ENCODE measurements around the gene WDR48.

WDR48 gene

DNA sequence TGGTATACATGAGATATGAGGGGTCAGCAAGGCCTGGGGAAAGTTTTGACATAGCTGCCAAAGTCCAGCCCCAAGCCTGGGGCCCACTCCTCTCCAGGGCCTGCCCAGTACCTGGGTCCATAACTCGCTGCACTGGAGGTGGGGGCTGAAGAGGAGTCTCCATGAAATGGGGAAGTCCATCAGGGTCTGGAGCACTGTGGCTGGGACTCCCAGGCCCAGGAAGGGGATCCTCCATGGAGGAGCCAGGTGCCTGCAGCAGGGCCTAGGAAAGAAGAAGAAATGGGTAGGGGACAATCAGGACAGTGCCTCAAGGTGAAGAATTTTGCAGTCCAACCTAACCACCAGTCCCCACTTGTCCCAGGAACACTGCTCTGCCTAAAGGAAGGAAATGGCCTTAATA is 47.4 kb downstream of the WDR48 start:
- in situ Hi-C loops (cut with MboI; ENCODE audit: low pct_unique_long_range_greater_than_20kb, low sequenced_read_pairs): no loop called here

DNA sequence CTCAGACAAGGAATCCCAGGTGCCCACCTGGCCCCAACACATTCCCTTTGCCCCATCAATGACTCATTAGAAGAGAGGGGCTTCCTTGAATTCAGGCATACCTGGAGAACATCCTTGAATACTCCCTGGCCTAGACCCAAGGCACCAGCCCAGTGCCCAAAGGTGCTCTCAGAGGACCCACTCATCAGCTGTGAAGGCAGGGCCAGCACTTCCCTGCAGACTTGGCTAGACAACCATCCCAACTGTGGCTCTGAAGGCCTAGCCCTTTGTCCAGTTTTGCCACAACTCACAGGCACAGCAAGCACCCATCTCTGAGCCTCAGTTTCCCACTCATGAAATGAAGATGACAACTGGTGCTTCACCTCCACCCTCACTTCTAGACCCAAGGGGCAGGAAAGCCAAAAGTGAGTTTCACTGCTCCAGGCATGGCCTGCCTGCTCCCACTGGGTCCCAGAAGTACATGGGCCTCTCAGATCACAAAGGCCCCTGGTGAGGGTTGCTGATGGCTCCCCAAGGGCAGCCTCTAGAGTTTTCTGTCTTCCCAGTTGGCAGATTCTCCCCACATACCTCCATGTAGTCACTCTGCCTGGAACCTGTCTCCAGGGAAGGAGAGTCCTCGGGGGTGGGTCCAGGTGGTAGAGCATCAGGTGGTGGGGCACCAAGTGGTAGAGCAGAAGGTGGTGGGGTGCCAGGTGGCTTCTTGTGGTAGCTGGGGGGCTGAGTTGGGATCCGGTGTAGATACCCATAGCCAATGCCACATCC is 48.1 kb downstream of the WDR48 start:
- no peak for DNase-seq
- in situ Hi-C loops (cut with MboI; ENCODE audit: low pct_unique_long_range_greater_than_20kb, low sequenced_read_pairs): no loop called here

More for the DNA sequence above, 47.4 kb downstream of the WDR48 start:
- DNase-seq: no peak

DNA sequence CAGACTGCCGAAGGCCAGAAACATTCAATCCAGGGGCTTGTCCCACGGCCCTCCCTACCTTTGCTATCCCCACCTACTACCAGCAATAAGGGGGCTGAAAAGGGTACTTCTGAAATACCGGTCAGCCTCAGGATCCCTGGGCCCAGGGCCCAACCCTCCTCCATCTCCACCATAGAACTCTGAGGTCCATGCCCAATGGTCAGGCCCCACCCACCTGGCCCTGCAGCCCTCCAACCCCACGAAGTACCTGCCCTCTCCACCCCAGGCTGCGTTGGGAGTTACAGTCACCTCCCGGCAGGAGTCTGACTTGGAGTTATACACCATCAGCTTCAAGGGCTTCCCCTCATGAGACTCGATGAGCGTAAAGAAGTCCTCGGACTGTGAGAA is 48.7 kb downstream of the WDR48 start:
- no peak for DNase-seq
- in situ Hi-C loops (cut with MboI; ENCODE audit: low pct_unique_long_range_greater_than_20kb, low sequenced_read_pairs): no loop called here

DNA sequence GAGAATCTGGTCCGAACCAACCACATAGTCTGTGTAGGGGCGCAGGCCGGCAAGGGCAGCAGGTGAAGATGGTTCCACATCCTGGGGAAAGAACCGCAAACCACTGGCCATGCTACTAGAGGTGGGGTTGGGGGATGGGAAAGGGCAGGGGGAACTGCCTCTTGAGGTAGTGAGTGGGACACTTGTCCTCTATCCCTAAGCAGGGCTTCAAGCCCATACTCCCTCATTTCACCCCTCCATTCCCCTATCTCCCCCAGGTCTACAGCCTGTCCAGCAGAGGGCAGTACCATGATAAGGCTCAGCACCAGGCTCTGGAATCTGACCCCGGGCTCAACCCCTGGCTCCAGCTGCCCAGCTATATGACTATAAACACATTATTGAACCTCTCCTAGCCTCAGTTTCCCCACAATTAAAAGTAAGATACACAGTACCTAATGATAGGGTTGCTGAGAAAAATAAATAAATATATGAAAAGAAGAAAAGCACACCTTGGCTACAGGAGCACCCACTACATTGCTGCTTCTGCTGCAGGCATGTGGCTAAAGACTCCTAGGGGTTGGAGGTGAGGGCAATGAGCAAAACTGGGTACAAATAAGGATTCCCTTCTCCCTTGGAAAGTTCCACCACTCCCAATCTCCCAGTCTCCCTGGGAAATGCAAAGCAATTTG is 49.3 kb downstream of the WDR48 start:
- in situ Hi-C loops (cut with MboI; ENCODE audit: low pct_unique_long_range_greater_than_20kb, low sequenced_read_pairs): no loop called here
- DNase-seq: peak; percentile 47

DNA sequence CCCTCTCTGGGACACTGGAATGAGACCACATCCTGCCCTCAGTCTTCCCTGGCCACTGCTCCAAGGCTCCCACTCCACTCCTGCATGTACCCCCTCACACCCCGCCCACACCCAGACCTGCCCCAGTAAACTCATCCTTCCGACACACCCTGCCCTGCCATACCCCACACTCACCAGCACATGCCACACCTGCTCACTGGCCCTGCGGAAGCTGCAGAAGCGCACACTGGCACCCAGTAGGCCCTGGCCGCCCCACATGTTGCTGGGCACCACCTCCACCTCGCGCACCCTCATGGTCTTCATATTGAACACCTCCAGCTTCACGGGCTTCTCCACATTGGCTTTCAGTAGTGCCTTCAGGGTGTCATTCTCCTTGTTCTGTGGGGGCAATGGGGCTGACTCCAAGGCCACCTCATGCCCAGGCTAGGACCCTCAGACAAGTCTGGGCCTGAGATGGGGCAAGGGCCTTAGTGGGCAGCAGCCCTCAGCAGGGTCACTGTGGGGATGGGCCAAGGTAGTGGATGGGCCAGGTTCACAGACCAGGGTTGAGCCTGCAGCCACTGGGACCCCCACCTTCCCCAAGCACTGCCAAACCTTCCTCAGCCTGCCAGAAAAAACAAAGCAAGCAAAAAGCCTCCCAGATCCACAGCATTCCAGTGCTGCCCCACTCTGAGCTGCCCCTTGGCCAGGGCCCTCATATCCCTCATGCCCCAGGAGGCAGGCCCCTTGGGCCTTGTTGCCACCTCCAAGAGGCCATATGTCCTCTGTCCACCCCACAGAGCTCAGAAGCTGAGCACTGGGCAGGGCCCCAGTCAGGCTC is 50.9 kb downstream of the WDR48 start:
- DNase-seq: no peak
- in situ Hi-C loops (cut with MboI; ENCODE audit: low pct_unique_long_range_greater_than_20kb, low sequenced_read_pairs): no loop called here

DNA sequence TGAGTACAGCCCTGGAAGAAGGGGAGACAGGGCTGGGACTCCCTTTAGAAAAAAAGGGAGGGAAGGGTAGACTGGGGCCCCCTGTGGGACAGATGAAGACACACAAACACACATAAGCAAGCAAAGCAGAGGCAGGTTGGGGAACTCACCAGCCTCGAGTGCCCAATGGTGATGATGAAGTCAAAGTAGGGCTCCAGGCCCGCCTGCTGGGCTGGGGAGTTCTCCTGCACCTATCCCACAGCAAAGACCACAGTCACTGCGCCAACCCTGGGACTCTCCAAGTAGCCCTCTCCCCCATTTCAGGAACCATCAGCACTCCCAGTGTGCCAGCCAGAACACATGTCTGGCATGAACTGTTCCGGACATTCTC is 51.5 kb downstream of the WDR48 start:
- DNase-seq: peak; percentile 30
- in situ Hi-C loops (cut with MboI; ENCODE audit: low pct_unique_long_range_greater_than_20kb, low sequenced_read_pairs): no loop called here

DNA sequence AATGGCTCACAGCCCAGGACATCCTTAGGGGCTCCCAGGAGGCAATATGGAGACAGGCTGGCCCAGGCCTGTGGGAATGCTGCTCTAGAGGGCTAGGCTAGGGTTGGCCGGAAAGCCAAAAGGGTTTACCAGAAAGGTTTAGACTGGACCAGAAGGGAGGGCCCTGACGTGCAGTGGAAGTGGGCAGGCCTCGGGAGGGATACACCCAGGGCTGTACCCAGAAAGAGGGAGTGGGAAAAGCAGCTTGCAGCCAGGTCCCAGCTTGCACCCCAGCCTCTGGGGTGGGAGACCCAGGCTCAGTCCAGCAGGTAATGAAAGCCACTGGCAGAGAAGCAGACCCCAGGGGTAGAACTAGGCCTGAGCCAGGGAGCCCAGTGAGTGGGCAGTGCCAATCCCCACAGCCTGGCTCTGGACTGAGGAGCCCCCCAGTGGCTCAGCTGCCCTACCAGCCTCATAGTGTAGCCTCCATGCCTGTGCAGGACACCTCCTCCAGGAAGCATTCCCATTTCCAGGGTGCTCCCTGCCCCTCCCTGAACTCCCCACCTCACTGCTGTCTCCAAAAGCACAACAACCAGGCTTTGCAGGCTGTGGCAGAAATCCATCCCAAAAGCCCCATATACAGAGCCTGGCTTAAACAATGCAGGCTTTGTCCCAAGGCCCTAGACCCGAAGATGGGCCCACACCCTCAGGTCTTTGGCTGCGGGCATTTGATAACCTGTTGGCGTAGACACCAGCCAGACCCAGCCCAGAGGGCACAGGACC is 52.2 kb downstream of the WDR48 start:
- in situ Hi-C loops (cut with MboI; ENCODE audit: low pct_unique_long_range_greater_than_20kb, low sequenced_read_pairs): no loop called here
- DNase-seq: no peak

DNA sequence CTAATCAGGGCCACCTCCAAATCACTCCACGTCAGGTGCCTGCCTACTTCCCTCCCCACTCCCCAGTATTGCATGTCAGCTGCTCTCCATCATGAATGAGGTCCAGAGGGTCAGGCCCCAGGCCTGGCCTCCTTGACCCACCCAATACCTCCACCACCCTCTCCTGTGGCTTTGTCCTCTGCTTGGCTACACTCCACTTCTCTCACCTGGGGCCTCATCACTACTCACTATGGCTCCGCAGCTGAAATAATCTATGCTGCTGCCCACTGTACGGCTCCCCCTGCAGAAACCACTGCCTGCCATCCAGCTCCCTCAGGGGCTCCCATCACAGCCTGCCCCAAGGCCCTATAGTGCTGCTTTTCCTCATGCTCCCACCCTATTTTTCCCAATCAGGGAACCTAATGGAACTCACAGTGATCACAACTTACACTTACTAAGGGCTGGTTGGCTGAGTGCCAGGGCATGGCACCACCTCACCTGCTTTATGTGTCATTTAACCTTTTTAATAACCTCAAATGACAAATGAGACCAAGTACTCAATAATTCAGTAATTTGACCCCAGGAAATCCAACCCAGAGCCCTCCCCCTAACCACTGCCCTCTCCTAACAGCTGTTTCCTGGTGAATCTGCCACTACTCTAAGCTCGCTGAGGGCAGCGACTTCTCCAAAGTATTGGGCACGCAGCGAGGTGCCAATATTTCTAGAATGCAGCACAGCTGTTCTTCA is 53.3 kb downstream of the WDR48 start:
- in situ Hi-C loops (cut with MboI; ENCODE audit: low pct_unique_long_range_greater_than_20kb, low sequenced_read_pairs): no loop called here
- peak; percentile 29 for DNase-seq

DNA sequence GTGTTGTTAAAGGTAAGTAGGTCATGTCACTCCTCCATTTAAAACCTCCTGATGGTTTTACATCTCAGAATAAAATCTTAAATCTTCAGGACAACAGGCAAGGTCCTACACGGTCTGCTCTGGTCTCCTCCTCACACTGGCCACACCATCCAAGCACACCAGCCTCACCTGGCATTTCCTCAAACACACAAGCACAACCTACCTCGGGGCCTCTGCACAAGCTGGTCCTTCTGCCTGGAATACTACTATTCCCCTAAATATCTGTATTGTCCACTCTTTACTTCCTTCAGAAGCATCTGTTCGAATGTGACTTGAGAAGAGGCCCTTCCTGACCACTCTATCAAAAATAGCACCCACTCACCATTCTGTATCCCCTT is 53.9 kb downstream of the WDR48 start:
- in situ Hi-C loops (cut with MboI; ENCODE audit: low pct_unique_long_range_greater_than_20kb, low sequenced_read_pairs): no loop called here
- DNase-seq: no peak

DNA sequence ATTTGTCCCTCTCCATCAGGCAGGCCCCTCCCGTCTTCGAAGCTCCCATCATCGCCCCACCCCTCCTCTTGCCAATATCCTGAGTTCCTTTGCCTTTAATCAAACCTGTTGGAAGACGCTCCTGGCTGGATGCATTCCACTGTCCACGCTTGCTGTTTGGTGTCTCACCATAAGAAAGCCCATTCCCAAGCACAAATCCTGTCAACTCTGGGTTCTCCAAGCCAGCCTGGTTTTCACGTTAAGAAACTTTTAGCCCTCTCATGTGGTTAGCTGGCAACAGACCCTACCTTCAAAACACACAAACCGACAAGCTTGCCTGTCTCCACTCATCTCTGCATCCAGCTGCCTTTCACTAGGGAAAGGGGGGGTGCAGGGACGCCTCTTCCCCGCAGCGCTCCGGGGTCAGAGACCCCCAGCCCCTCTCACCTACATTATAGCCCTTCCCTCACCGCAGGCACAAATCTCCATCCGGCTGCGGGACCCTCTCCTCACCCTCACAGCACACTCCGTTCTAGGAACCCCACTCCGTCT is 54.5 kb downstream of the WDR48 start:
- in situ Hi-C loops (cut with MboI; ENCODE audit: low pct_unique_long_range_greater_than_20kb, low sequenced_read_pairs): no loop called here
- peak; percentile 16 for DNase-seq

DNA sequence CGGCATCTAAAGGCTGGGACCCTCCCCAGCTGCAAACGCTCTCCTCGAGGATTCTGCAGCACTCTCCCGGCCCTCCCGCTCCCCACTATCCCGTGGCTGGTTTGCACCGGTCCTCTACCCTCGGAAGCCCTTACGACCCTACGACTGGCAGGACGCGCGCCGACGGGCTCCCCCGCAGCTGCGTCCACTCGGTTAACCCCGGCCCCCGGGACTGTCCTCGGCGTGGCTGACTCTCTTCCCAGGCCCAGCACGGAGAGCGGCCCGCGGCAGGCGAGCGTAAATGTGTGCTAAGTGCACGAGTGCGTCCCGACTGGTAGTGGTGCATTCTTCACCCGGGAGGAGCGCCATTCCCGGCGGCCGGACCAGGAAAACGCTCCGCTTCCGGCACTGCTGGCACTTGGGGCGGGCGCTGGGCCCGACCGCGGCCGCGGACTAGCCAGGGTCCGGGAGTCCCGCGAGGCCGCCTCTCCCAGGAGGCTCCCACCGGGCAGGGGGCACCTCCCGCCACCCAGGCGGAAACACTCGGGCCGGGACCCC is 55.1 kb downstream of the WDR48 start:
- DNase-seq: peak; percentile 28
- in situ Hi-C loops (cut with MboI; ENCODE audit: low pct_unique_long_range_greater_than_20kb, low sequenced_read_pairs): no loop called here

DNA sequence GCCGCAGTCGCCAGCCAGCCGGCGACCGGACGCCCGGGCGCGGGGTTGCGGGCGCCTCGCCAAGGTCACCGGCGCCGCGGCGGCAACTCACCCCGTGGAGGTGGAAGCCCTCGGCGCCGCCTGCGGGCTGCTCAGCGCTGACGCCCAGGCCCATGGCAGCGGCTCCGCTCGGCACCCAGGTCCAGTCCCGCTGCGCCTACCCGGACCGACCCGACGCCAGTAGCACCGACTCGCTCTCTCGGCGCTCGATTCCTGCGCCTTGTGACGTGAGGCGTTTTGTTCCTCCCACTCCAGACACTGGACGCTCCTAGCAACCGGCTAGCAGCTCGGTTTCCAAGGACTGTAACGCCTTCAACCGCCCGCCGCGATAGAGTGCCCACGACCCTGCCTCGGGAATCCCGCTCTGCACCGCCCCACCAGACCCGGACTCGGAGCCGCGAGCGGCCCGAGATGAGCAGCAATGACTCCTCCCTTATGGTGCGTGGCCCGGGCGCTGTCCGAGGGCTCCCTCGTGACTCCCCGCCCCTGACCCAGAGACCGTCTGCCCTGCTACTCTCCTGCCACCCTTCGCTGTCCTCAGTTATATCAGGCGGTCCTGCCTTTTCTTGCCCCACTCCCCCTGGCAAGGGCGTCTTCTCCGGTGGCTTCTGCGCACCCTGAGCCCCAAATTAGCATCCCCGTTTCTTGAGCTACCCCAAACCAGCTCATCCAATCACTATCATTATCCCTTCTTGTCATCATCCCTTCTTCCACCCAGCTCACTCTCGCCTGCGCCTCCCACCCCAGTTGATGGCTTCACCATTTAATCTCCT is 55.8 kb downstream of the WDR48 start, which contains the start of the genes GORASP1 and TTC21A:
TSS of gene GORASP1 (minus strand) at position 240 of the 812 bp plus-strand sequence. CDS start at position 154, 86 bp downstream.
TSS of gene TTC21A (plus strand) at position 293 of the 812 bp plus-strand sequence. CDS start at position 451, 158 bp downstream.
- peak; percentile 75 for DNase-seq
- in situ Hi-C loops (cut with MboI; ENCODE audit: low pct_unique_long_range_greater_than_20kb, low sequenced_read_pairs): no loop called here

DNA sequence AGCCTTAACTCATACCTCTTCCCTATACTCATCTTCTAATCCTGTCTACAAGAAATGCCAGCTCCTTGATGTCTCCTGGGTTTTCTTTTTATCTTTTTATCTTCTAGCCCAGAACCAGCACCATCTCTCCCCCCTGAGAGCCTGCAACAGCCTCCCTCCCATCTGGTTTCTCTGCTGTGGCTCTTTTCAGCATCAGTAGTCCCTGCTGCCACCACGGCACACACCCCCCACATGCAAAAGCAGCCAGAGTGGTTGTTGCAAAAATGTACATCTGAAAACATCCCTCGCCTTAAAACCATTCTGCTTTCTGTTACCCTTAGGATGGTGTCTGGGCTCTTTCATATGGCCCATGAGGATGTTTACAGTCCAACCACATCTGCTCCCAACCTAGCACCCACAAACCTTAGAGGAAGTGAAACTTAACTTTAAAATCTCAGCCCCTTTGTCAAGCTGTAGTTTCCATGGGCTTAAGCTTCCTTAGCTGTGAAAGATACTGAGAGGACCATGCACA is 56.4 kb downstream of the WDR48 start:
- peak; percentile 20 for DNase-seq
- in situ Hi-C loops (cut with MboI; ENCODE audit: low pct_unique_long_range_greater_than_20kb, low sequenced_read_pairs): no loop called here

DNA sequence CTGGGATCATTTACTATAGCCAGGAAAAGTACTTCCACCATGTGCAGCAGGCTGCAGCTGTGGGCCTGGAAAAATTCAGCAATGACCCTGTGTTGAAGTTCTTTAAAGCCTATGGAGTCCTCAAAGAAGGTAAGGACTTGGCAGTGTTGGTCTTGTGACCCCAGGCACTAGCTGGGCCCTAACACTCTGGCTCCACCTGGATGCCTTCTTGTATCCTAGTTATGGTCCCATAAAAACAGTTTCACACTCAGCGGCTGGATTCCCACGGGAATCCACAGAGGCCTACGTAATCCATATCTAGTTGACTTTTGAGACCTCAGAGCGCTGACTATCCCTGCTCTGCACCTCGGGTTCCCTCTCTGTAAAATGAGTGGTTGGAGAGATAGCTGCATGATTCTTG is 57.3 kb downstream of the WDR48 start:
- no peak for DNase-seq
- in situ Hi-C loops (cut with MboI; ENCODE audit: low pct_unique_long_range_greater_than_20kb, low sequenced_read_pairs): no loop called here

DNA sequence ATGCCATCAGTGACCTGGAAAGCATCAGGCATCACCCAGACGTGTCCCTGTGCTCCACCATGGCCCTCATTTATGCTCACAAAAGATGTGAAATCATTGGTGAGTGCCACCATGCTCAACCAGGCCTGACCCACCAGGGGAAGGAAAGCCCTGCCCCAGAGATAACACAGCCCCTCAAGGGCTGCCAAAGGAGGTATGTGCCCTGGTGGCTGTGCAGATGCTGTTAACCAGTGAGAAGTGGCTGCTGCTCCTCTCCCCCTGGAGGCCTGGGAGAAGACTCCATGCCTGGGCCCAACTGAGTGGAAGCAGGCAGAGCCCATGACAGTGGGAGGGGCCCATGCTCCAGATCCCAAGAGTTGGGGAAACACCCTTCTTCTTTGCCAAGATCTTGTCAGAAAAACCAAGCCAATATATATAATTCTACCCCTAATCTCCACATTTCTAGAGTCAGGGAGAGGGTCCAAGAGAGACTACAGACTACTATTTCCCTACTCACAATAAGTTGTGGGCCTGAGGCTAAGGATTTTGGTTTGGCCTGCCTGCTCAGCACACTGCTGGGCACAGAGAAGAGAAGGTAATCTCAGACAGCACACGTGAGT is 58.3 kb downstream of the WDR48 start:
- DNase-seq: no peak
- in situ Hi-C loops (cut with MboI; ENCODE audit: low pct_unique_long_range_greater_than_20kb, low sequenced_read_pairs): no loop called here

DNA sequence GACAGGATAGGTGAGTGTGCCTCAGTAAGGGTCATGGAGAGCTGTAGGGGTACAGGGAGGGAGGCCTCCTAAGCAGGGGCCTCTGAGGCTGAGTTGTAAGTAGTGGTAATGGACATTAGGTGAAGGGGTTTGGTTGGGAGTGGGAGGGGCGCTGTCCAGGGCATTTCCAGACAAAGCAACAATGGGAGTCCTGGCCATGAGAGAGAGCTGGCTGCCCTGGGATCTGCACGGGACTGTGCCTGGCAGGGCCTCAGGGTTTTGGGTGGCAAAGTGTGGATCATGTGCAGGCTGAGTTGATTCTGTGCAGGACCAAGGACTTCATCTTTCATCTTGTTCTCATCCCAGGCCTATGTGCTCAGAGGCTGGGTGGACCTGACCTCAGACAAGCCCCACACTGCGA is 60.3 kb downstream of the WDR48 start:
- no peak for DNase-seq
- in situ Hi-C loops (cut with MboI; ENCODE audit: low pct_unique_long_range_greater_than_20kb, low sequenced_read_pairs): no loop called here

DNA sequence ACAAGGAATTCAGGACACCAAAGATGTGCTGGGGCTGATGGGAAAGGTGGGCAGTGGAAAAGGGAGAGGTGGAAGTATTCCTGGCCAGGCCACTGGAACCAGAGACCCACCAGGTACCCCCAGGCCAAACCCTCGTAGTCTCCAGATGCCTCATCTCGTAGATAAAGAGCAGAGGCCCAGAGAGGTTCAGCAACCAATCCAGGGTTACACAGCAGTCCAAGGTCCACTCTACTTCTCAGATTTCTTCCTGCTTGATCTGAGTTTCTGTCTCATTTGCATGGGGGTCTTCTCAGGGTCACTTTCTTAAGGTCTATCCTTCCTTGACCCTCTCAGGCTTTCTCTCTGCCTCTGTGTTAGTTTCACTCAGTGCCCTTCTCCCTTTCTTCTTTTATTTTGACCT is 60.7 kb downstream of the WDR48 start:
- in situ Hi-C loops (cut with MboI; ENCODE audit: low pct_unique_long_range_greater_than_20kb, low sequenced_read_pairs): no loop called here
- DNase-seq: no peak

All from KBM-7 (cell line).